GM19238 (cell line): ENCODE measurements around the gene MEAK7.

Experiments used
- DNase-seq: peaks from one replicate; pipeline ENCODE4 v3.0.0; 2011; ENCODE audit warnings: low spot score; ENCODE audit not compliant: insufficient read length

Gene MEAK7

DNA sequence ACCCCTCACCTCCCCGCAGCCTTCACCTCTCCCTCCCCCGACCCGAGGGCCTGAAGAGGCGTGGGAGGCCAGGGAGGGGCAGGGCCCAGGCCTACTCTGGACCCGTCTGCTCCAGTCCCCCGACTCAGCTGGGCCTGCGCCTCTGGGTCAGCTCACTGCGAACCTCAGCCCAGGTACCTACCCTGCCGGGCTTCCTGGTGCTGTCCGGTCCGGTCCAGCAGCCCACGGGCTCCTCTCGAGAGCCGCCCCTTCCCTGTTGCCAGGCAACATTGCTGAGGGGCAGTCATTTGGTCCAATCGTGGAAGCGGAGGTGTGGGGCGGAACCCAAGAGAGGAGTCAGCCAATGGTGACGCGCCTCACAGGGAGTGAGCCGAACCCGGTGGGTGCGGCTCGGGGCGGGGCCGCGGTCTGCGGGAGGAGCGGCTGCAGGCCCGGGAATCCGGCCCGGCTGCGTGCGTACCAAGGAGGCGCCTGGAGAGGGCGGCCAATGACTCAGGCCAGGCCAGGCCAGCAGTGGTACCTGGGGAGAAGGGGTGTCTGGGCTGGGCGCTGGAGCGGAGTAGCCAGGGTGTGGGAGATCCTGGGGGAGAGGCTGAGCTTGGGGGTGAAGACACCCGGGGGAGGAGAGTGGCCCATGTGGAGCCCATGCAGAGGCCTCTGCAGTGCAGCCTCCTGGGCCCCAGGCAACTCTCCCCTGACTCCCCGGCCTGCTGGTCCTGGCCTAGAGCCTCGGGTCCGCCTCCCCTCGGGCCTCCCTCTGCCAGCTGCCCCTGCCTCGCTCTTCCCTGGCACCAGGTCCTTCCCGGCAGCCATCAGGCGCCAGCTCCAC lies at the start of gene MEAK7:
MEAK7 (minus strand) TSS at position 240 of the 829 bp plus-strand sequence. CDS start 6,573 bp downstream, outside the sequence.
- peak; percentile 97 for DNase-seq

- no peak for DNase-seq
Measured at GRCh38 chr16:84553873-84554399, 49.5 kb upstream of the MEAK7 start.

GRCh38 chr16:84552135-84552534 lies 47.7 kb upstream of the MEAK7 start:
- no peak for DNase-seq

GRCh38 chr16:84550096-84550495 lies 45.6 kb upstream of the MEAK7 start:
- DNase-seq, result no peak

DNA sequence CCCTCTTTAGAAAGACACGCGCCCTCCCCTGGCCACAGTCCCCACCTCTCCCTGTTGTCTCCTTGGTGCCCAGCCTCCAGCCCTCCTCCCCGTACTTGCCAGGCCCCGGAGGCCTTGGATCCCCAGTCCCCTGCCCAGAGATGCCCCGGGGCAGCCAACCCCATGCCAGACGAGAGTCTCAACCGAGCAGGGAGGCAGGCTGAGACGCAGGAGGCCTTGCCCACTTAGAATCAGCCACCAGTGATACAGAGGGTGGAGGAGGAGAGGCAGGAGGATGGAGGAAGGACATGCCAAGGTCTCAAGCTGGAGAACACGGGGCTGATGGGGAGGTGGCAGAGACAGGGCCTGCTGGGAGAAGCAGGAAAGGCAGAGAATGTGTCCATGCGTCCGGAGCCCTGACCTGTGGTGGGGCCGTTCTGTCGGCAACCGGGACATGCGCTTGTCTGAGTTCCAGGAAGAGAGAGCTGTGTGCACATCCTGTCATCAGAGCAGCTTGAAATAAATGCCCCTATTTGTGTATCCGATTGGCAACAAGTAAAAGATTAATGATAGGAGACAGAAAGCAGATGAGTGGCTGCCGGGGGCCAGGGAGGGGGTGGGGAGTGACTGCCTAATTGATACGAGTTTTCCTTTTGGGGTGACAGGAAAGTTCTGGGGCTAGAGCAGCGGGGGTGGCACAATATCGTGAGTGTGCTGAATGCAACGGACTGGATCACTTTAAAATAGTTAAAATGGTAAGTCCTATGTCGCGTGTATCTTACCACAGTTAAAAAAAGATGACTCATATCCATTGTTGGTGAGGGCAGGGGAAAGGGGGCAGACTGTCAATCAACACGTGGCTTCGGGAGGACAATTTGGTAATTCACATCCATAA lies 44.7 kb upstream of the MEAK7 start:
- DNase-seq, result no peak

GRCh38 chr16:84548508-84548907 lies 44.0 kb upstream of the MEAK7 start:
- no peak for DNase-seq

DNA sequence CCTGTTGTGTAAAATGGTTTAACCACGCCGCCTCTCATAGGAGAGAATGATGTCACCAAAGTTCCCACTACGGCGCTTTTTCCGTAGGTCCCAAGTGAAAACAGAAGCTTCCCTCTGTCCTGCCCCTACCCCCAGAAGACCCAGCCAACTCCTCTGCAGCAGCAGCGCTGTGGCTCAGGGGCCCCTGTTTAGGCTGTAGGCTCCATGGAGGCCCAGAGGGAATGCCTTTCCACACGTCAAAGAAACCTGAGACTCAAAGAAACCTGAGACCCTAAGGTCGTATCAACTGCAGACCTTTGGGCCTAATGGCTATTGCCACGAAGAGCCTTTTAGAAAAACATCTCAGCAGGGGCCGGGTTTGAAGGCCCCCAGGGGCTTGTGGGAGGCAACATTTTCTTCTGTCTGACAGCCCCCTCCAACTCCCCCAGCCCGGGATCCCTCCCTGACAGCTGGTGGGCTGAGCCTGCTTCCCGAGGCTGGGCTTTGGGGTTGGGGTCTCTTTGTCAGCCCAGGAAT lies 43.1 kb upstream of the MEAK7 start:
- no peak for DNase-seq

GRCh38 chr16:84546669-84547545 lies 42.4 kb upstream of the MEAK7 start:
- DNase-seq, result no peak

DNA sequence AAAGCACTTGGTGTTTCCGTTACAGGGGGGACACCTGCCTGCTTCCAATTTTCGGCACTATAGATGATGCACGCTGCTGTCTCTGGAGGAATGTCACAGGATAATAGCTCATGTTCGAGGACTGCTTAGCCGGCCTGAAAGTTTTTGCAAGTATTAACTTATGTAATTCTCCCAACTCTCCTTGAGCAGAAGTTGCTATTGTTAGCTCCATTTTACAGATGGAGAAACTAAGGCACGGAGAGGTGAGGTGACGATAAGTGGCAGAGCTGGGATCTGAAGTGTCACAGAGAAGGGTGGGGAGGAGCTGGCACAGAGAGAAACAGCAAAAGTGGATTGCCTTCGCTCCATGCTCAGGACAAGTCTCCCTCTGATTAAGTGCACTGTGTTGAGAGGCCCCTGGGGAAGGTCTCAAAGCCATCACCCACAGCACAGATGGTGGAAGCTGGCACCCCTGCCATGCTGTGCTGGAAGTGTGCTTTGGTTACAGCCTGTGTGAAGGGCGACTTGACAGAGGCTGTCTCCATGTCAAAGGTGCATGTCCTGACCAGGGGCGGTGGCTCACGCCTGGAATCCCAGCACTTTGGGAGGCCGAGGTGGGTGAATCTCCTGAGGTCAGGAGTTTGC lies 40.8 kb upstream of the MEAK7 start:
- no peak for DNase-seq

GRCh38 chr16:84544031-84544773 lies 39.7 kb upstream of the MEAK7 start:
- DNase-seq, result no peak

GRCh38 chr16:84543253-84543652 lies 38.8 kb upstream of the MEAK7 start:
- no peak for DNase-seq

DNA sequence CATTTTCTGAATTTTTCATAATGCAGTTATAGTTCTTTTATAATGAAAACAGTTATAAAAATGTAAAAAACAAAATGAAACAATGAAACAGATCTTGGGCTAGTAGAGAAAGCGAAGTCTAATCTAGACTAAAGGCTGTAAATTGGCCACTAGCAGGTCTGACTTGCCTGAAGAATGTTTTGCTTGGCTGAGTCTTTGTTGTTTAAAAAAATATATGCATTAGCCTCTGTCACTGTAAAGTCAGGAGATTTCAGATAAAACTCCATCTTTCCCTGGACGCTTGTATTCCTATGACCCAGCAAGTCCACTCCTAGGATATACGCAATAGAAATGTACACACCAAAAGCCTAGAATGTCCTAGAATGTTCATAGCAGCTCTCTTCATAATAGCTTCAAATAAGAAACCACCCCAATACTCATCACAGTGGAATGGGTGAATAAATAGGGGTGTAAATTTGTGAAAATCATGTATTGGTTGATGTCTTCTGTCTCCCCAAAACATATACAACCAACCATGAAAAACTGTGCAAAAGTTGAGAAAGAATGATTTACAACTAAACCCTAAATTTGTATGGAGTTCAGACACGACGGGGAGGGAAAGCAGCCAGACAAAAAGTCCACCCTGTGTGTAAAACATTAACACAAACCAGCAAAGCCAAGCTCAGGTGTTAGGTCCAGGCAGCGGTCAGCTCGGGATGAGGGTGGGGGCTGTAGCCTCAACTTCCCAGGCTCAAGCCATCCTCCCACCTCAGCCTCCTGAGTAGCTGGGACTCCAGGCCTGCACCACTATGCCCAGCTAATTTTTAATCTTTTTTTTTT lies 37.7 kb upstream of the MEAK7 start:
- no peak for DNase-seq

DNA sequence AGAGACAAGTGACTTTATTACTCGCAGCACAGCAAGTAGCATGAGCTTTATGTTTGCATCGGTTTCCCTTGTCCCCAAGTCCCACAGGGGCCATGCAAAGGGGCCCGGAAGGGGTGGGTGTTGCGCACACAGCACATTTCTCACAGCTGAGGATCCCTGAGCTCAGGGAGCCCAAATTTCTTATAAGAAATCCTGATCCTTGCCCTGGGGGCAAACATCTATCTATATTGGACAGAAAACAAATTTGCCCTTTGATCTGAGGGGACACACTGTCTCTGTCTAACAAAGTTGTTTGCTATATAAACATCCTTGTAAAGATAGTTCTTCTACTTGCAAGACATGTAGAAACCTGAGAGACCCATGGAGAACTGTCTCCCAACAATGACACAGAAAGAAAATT lies 35.7 kb upstream of the MEAK7 start:
- DNase-seq, result no peak

- no peak for DNase-seq
Measured at GRCh38 chr16:84538222-84538840, 33.9 kb upstream of the MEAK7 start.

- DNase-seq, result no peak
Measured at GRCh38 chr16:84537491-84538151, 33.2 kb upstream of the MEAK7 start.

DNA sequence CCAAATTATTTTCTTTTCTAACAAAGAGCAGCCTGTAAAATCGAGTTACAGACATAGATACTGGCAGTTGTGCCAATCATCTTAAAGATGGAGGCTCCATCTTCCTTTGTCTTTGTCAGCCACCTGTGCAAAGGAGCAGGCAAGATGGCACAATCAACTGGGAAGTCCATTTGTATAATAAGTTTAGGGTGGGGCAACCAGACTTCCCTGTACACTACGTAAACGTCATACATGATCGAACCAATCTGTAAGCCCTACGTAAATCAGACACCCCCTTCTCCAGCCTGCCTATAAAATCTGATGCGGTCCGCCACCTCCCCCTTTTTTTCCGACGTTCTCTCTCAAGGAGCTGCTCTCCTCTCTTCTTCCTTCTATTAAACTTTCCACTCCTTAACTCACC lies 31.4 kb upstream of the MEAK7 start:
- DNase-seq, result no peak

DNA sequence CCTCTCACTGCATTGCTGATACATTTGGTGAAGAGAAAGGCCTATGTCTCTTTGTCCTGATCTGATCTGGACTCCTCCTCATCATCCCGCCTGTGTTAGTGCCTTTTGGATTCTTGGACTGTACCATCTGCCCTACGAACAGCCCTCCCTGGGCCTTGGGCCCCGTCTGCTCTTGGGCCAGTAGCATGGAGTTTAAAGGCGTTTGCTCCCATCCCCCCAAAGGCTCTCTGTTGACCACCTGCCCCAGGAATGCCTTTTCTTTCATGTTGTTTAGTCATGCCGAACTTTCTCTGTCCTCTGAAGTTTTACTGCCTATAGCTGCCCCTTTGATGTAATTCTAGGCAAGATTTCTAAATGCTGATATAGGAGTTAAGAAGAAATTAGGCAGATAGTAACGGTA lies 30.9 kb upstream of the MEAK7 start:
- DNase-seq, result no peak

DNA sequence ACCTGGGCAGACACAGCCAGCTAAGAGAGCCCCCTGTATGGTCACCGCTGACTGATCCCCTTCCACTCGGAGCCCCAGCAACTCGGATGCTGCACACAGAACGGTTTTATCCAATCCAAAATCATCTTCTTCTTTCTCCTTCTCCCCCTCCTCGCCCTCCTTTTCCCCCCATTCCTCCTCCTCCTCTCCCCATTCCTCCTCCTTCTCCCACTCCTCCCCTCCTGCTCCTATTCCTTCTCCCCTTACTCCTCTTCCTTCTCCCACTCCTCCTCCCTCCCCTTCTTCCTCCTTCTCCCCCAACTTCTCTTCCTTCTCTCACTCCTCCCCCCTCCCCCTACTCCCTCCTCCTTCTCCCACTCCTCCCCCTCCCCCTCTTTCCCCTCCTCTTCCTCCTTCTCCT lies 30.4 kb upstream of the MEAK7 start:
- no peak for DNase-seq
